Lower lobe of right lung (tissue), 2 donors: ENCODE results near the gene PROX2. TPM values are rescaled to one million over a fixed set of nuclear protein-coding genes. Genes with fewer than 3 reads are reported as not detected.

Source experiments
- ATAC-seq, 2 donors: fragments of 200-7000 bp; cut with Tn5 transposase; one replicate each; pipeline ENCODE4 v1.9.1; 2020 to 2022; ENCODE audit warnings: mild to moderate bottlenecking in 2 of 2, moderate library complexity in 2 of 2
- DNase-seq: peaks from one replicate; pipeline ENCODE4 v3.0.0-alpha.2; 2020
- H3K27ac ChIP-seq: fragments of 200-600 bp; one replicate; pipeline ENCODE4 v1.8.0; 2022
- H3K27me3 ChIP-seq: fragments of 200-600 bp; one replicate; pipeline ENCODE4 v1.8.0; 2022; ENCODE audit warnings: low read depth
- H3K36me3 ChIP-seq: fragments of 200-600 bp; one replicate; pipeline ENCODE4 v1.8.0; 2022; ENCODE audit warnings: mild to moderate bottlenecking
- H3K4me1 ChIP-seq: fragments of 200-600 bp; one replicate; pipeline ENCODE4 v1.8.0; 2022
- H3K4me3 ChIP-seq: fragments of 200-600 bp; one replicate; pipeline ENCODE4 v1.8.0; 2022; ENCODE audit warnings: mild to moderate bottlenecking
- H3K9me3 ChIP-seq: fragments of 200-600 bp; one replicate; pipeline ENCODE4 v1.8.0; 2022
- intact Hi-C: fragments of 100-400 bp; cut with DNase I; formaldehyde crosslinking; loops from one replicate; pipeline ENCODE4 v1.11.0; 2022
- total RNA-seq: library from RNA; stranded (reverse); fragmentation: NEBNext Ultra II Directional; extraction: Animal tissue kit (Norgen Biotek cat#: 25700); gene quantifications from one replicate; pipeline ENCODE4 v1.2.1, GENCODE V29; 2021
- TF ChIP-seq, protein P1 (sequence below): fragments of 200-600 bp; IDR thresholded peaks from one replicate; pipeline ENCODE4 v1.8.0; 2022; ENCODE audit warnings: antibody characterized with exemption, mild to moderate bottlenecking
- donor health status: DM: no; HTN: yes; CAD: no; lungs with severe emphysema.

Gene PROX2
- total RNA-seq, 1 donor from 2014 or later = 0.12 TPM

DNA sequence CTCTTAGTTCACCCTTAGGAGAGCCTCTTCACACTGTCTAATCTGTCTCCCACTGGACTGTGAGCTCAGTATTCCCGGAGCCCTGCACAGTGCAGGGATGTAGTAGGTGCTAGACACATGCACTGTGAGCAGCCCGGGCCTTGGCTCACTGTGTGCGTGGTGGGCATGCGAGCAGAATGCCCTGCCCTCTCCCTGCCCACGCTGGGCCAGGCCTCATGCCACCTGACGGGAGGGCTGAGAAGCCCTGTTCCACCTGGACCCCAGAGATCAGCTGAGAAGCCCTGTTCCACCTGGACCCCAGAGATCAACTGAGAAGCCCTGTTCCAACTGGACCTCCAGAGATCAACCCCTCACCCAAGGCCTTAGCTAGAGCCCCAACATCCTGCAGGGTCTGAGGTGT is 36.2 kb upstream of the PROX2 start:
- no peaks in the 10 kb centered on the region for H3K36me3 ChIP-seq
- DNase-seq (no peak), ATAC-seq (no peak)
- no peak overlapping the region for H3K27ac ChIP-seq
- intact Hi-C loops = no loop called here
- H3K4me1 ChIP-seq = peaks cover 13% of the 10 kb centered on the region
- no peaks in the 10 kb centered on the region for H3K9me3 ChIP-seq
- H3K4me3 ChIP-seq = no peak overlapping the region
- H3K27me3 ChIP-seq = no peaks in the 10 kb centered on the region
- TF ChIP-seq, protein P1, sequence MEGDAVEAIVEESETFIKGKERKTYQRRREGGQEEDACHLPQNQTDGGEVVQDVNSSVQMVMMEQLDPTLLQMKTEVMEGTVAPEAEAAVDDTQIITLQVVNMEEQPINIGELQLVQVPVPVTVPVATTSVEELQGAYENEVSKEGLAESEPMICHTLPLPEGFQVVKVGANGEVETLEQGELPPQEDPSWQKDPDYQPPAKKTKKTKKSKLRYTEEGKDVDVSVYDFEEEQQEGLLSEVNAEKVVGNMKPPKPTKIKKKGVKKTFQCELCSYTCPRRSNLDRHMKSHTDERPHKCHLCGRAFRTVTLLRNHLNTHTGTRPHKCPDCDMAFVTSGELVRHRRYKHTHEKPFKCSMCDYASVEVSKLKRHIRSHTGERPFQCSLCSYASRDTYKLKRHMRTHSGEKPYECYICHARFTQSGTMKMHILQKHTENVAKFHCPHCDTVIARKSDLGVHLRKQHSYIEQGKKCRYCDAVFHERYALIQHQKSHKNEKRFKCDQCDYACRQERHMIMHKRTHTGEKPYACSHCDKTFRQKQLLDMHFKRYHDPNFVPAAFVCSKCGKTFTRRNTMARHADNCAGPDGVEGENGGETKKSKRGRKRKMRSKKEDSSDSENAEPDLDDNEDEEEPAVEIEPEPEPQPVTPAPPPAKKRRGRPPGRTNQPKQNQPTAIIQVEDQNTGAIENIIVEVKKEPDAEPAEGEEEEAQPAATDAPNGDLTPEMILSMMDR = no peak

DNA sequence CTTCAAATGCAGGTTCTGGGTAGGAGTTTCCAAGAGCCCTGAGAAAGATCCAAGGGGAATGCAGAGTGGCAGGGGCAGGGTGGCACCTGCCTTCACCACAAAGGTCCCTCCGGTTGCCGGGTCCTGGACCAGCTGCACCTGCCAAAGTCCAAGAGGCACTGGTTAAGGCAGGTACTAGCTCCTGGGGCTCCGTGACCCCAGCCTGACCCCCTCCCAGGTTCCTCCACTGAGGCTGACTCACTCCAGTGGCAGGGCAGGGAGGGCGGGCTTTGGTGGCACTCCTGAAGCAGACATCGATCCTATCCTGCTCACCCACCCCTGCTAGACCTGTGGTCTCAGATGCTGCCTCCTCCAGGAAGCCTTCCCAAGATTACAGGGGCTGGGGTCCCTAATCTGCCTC is 35.8 kb upstream of the PROX2 start:
- H3K36me3 ChIP-seq = no peaks in the 10 kb centered on the region
- ATAC-seq (no peak), DNase-seq (no peak)
- no peaks in the 10 kb centered on the region for H3K9me3 ChIP-seq
- intact Hi-C loops = no loop called here
- peaks cover 13% of the 10 kb centered on the region for H3K4me1 ChIP-seq
- TF ChIP-seq, protein P1 = no peak
- H3K27ac ChIP-seq = no peak overlapping the region
- H3K27me3 ChIP-seq = no peaks in the 10 kb centered on the region
- no peak overlapping the region for H3K4me3 ChIP-seq

DNA sequence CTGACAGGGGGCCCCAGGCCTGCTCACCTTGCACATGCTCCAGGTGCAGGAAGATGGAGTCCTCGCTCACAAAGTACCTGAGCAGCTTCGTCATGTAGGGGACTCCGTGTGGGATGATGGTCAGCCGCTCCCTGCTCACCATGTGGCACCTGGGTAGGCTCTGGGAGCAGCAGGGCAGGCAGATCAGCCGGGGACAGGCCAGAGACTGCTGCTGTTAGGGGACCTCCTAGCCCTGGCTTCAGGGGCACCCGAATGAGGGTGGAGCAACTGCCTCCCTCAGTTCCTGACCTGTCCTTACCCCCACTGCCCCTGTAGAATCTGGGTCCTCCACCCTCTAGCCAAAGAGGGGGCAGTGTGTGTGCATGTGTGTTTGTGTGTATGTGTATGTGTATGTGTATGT is 35.3 kb upstream of the PROX2 start:
- TF ChIP-seq, protein P1 = no peak
- Histone ChIP-seq H3K4me1 (peaks cover 14% of the 10 kb centered on the region), H3K9me3 (no peaks in the 10 kb centered on the region), H3K27me3 (no peaks in the 10 kb centered on the region), H3K4me3 (no peak overlapping the region), H3K27ac (no peak overlapping the region), H3K36me3 (no peaks in the 10 kb centered on the region)
- intact Hi-C loops = no loop called here
- DNase-seq (no peak), ATAC-seq (no peak)

DNA sequence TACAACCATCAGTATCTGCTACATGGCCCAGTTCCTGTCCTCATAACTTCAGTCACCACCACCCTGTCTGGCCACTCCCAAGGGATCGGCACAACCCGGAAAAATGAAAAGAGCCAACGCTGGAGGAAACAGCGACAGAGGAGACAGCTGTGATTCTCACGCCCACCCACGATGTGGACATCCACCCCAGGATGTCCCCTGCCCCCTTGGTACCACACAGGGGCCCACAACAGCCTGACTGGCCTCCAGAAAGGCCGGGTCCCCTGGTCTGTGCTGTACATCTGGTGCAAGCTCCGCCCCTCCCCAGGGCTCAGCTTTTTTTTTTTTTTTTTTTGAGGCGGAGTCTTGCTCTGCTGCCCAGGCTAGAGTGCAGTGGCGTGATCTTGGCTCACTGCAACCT is 34.6 kb upstream of the PROX2 start:
- TF ChIP-seq, protein P1 = no peak
- peaks cover 21% of the 10 kb centered on the region for H3K4me1 ChIP-seq
- H3K36me3 ChIP-seq = no peaks in the 10 kb centered on the region
- no peak for DNase-seq
- no peak overlapping the region for H3K4me3 ChIP-seq
- intact Hi-C loops = no loop called here
- H3K27ac ChIP-seq = no peak overlapping the region
- no peaks in the 10 kb centered on the region for H3K9me3 ChIP-seq
- no peak for ATAC-seq
- H3K27me3 ChIP-seq = no peaks in the 10 kb centered on the region

DNA sequence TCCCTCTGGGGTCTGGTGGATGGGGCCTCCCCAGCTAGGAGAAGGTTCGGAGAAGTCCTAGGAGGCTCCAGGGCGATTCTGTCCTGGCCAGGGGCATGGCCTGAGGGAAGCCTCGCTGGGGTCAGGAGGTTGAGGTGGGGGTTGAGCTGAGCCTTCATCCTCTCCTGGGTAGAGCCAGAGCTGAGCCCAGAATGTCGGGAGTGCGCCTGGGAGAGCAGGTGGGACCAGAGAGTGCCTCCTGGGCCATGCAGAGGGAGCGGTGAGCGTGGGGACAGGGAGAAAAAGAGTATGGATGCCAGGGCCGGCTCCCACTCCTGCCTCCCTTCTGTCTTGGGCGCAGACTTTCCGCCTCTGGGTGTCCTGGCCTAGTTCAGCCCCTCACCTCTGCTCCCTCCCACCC is 34.0 kb upstream of the PROX2 start:
- intact Hi-C loops = loop anchor here (10.0 kb wide), 1 partner anchor 55 kb away; no protein-coding TSS in a partner anchor
- no peaks in the 10 kb centered on the region for H3K27me3 ChIP-seq
- DNase-seq = no peak
- no peaks in the 10 kb centered on the region for H3K9me3 ChIP-seq
- ATAC-seq = no peak
- TF ChIP-seq, protein P1 = no peak
- no peak overlapping the region for H3K4me3 ChIP-seq
- H3K27ac ChIP-seq = no peak overlapping the region
- peaks cover 6% of the 10 kb centered on the region for H3K36me3 ChIP-seq
- peaks cover 23% of the 10 kb centered on the region for H3K4me1 ChIP-seq

DNA sequence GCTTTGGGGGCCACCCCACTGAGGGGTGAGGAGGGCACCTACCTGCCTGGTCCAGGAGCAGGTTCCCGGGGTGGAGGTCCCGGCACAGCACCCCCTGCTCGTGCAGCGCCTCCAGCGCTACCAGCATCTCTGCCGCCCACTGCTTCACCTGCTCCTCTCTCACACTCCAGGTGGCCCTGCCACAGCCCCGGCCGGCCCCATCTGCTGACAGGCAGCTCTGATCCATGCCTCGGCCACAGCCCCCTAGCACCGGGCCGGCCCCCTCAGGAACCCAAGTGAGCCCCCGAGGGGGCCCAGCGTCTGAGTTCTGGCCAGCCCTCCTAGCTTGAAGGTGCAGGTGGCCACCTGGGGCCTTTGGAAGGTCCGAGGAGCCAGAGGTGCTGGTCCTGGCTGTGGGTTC is 33.6 kb upstream of the PROX2 start:
- H3K4me1 ChIP-seq = peaks cover 23% of the 10 kb centered on the region
- intact Hi-C loops = loop anchor here (10.0 kb wide), 1 partner anchor 55 kb away; no protein-coding TSS in a partner anchor
- TF ChIP-seq, protein P1 = no peak
- H3K27me3 ChIP-seq = no peaks in the 10 kb centered on the region
- no peak for DNase-seq
- H3K27ac ChIP-seq = no peak overlapping the region
- H3K36me3 ChIP-seq = peaks cover 10% of the 10 kb centered on the region
- no peak for ATAC-seq
- no peaks in the 10 kb centered on the region for H3K9me3 ChIP-seq
- H3K4me3 ChIP-seq = no peak overlapping the region
